ENCODE results near the gene EHD4.

EHD4 gene

GRCh38 chr15:42007386-42007785 is 35.0 kb upstream of the EHD4 start:
- Histone ChIP-seq H3K9ac (ENCODE audit: low read length) (no peak overlapping the region), H3K4me1 (ENCODE audit: control insufficient read depth, insufficient read depth, low read length) (no peaks in the 10 kb centered on the region), H3K27me3 (ENCODE audit: control insufficient read depth, insufficient read depth, low read length) (no peaks in the 10 kb centered on the region), H3K27ac (ENCODE audit: low read depth, low read length) (no peak overlapping the region), H3K4me3 (ENCODE audit: low read length) (no peak overlapping the region), H3K36me3 (ENCODE audit: control insufficient read depth, insufficient read depth, low read length) (no peaks in the 10 kb centered on the region)

GRCh38 chr15:42002333-42002732 is 30.0 kb upstream of the EHD4 start:
- Histone ChIP-seq H3K27me3 (ENCODE audit: control insufficient read depth, insufficient read depth, low read length) (no peaks in the 10 kb centered on the region), H3K36me3 (ENCODE audit: control insufficient read depth, insufficient read depth, low read length) (no peaks in the 10 kb centered on the region), H3K4me1 (ENCODE audit: control insufficient read depth, insufficient read depth, low read length) (no peaks in the 10 kb centered on the region), H3K4me3 (ENCODE audit: low read length) (no peak overlapping the region), H3K27ac (ENCODE audit: low read depth, low read length) (no peak overlapping the region), H3K9ac (ENCODE audit: low read length) (no peak overlapping the region)

DNA sequence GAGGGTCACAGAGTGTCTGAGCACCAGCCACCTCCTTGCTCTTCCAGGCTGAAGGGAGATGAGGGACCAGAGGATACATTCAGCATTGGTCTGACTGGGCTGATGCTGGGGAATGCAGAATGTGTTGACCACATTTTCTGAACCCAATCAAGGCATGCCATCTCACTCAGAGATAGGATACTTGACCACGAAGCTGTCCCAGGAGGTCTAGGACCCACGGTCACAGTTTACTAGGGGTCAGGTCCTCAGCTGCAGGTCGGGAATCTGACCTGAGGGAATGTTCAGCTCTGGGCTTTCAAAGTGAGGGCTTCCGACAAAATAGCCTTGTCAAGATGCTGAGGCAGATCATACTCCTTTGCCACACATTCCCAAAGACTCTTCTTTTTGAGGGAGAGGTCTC is 28.9 kb upstream of the EHD4 start:
- H3K36me3 ChIP-seq (ENCODE audit: control insufficient read depth, insufficient read depth, low read length) = no peaks in the 10 kb centered on the region
- no peak overlapping the region for H3K9ac ChIP-seq (ENCODE audit: low read length)
- no peaks in the 10 kb centered on the region for H3K4me1 ChIP-seq (ENCODE audit: control insufficient read depth, insufficient read depth, low read length)
- H3K27ac ChIP-seq (ENCODE audit: low read depth, low read length) = no peak overlapping the region
- no peaks in the 10 kb centered on the region for H3K27me3 ChIP-seq (ENCODE audit: control insufficient read depth, insufficient read depth, low read length)
- H3K4me3 ChIP-seq (ENCODE audit: low read length) = no peak overlapping the region

DNA sequence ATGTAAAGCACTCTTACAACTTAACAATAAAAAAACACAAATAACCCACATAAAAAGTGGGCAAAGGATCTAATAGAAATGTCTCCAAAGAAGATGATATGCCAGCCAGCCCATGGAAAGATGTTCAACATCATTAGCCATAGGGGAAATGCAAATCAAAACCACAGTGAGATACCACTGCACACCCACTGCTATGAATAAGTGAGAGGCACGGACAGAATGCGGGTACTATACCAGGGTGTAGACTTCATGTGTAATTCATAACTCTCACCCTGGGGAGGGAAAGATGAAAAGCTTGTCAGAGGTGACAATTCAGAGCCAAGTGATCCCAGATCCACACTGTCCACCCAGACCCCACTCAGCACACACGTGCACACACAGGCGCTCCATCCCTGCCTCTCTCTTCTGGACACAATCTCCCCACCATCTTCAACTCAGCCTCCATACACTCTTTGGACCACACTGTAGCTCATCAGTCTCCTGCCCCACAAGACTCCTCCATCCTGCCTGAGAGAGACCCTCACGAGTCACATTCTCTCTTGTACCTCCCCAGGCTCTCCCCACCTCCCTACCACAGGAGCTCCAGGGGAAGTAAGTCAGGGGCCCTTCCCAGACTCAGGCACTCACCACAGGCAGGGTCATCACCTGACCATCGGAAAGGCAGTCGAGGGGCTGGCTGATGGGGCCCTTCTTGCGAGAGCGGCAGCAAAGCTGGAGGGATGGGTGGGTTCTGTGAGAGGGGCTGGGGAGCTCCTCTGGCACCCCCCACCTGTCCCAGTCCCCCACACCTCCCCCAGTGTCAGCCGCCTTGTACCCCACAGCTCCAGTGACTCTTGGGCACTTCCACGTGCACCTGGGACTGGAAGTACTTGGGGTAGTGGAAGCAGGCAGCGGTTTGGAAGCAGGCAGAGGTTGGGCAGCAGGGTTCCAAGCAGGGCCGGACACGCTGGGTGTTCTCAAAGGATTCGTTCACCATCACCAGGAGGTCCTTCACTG is 27.2 kb upstream of the EHD4 start:
- Histone ChIP-seq H3K27ac (ENCODE audit: low read depth, low read length) (no peak overlapping the region), H3K27me3 (ENCODE audit: control insufficient read depth, insufficient read depth, low read length) (no peaks in the 10 kb centered on the region), H3K36me3 (ENCODE audit: control insufficient read depth, insufficient read depth, low read length) (no peaks in the 10 kb centered on the region), H3K4me1 (ENCODE audit: control insufficient read depth, insufficient read depth, low read length) (no peaks in the 10 kb centered on the region), H3K4me3 (ENCODE audit: low read length) (no peak overlapping the region), H3K9ac (ENCODE audit: low read length) (no peak overlapping the region)

- H3K4me1 ChIP-seq (ENCODE audit: control insufficient read depth, insufficient read depth, low read length) = no peaks in the 10 kb centered on the region
- no peaks in the 10 kb centered on the region for H3K27me3 ChIP-seq (ENCODE audit: control insufficient read depth, insufficient read depth, low read length)
- H3K27ac ChIP-seq (ENCODE audit: low read depth, low read length) = no peak overlapping the region
- H3K36me3 ChIP-seq (ENCODE audit: control insufficient read depth, insufficient read depth, low read length) = no peaks in the 10 kb centered on the region
- no peak overlapping the region for H3K4me3 ChIP-seq (ENCODE audit: low read length)
- H3K9ac ChIP-seq (ENCODE audit: low read length) = no peak overlapping the region
Measured at GRCh38 chr15:41997845-41998244, 25.5 kb upstream of the EHD4 start.

GRCh38 chr15:41996921-41997592 is 24.7 kb upstream of the EHD4 start:
- Histone ChIP-seq H3K36me3 (ENCODE audit: control insufficient read depth, insufficient read depth, low read length) (no peaks in the 10 kb centered on the region), H3K9ac (ENCODE audit: low read length) (no peak overlapping the region), H3K27ac (ENCODE audit: low read depth, low read length) (no peak overlapping the region), H3K4me1 (ENCODE audit: control insufficient read depth, insufficient read depth, low read length) (no peaks in the 10 kb centered on the region), H3K27me3 (ENCODE audit: control insufficient read depth, insufficient read depth, low read length) (no peaks in the 10 kb centered on the region), H3K4me3 (ENCODE audit: low read length) (no peak overlapping the region)

DNA sequence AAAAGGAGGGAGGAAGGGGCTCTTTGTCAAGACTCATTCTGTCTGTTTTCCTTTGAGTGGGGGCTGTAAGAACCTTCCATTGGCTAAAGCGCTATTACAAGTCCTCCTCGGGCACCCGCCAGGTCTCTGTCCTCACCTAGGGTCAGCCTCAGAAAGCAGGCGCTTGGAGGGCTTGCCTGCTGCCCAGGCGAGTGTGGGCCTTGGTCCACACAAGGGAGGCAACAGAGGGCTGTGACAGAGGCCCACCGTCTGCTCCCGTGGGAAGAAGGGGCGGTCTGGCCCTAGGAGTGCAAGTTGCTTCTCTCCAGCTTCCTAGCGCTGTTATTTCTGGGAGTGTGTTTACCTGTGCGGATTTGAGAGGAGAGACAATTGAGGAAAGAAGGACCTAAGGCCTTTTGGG is 24.0 kb upstream of the EHD4 start:
- Histone ChIP-seq H3K27me3 (ENCODE audit: control insufficient read depth, insufficient read depth, low read length) (no peaks in the 10 kb centered on the region), H3K36me3 (ENCODE audit: control insufficient read depth, insufficient read depth, low read length) (no peaks in the 10 kb centered on the region), H3K9ac (ENCODE audit: low read length) (no peak overlapping the region), H3K4me3 (ENCODE audit: low read length) (no peak overlapping the region), H3K4me1 (ENCODE audit: control insufficient read depth, insufficient read depth, low read length) (no peaks in the 10 kb centered on the region), H3K27ac (ENCODE audit: low read depth, low read length) (no peak overlapping the region)

DNA sequence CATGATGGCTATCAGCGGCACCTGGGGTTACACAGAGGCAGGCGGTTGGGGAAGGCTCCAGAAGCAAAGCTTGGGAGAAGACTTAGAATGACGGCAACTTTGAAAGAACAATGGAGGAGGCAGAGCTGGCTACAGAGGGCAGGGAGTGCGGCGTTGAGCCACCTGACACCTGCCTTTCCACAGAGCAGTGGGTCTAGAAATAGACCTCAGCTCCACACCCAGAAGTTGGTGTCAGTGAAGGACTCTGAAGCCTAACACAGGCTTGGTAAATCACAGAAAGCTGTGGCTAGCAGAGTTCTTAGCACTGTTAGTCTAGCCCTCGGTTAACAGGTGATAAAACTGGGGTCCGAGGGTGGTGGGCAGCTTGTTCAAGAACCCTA is 23.1 kb upstream of the EHD4 start:
- Histone ChIP-seq H3K27ac (ENCODE audit: low read depth, low read length) (no peak overlapping the region), H3K9ac (ENCODE audit: low read length) (no peak overlapping the region), H3K4me1 (ENCODE audit: control insufficient read depth, insufficient read depth, low read length) (no peaks in the 10 kb centered on the region), H3K4me3 (ENCODE audit: low read length) (no peak overlapping the region), H3K27me3 (ENCODE audit: control insufficient read depth, insufficient read depth, low read length) (no peaks in the 10 kb centered on the region), H3K36me3 (ENCODE audit: control insufficient read depth, insufficient read depth, low read length) (no peaks in the 10 kb centered on the region)

GRCh38 chr15:41994772-41995475 is 22.6 kb upstream of the EHD4 start:
- no peaks in the 10 kb centered on the region for H3K27me3 ChIP-seq (ENCODE audit: control insufficient read depth, insufficient read depth, low read length)
- no peaks in the 10 kb centered on the region for H3K4me1 ChIP-seq (ENCODE audit: control insufficient read depth, insufficient read depth, low read length)
- no peak overlapping the region for H3K9ac ChIP-seq (ENCODE audit: low read length)

GRCh38 chr15:41994171-41994650 is 21.9 kb upstream of the EHD4 start:
- Histone ChIP-seq H3K4me3 (ENCODE audit: low read length) (no peak overlapping the region), H3K36me3 (ENCODE audit: control insufficient read depth, insufficient read depth, low read length) (no peaks in the 10 kb centered on the region), H3K4me1 (ENCODE audit: control insufficient read depth, insufficient read depth, low read length) (no peaks in the 10 kb centered on the region), H3K9ac (ENCODE audit: low read length) (no peak overlapping the region), H3K27me3 (ENCODE audit: control insufficient read depth, insufficient read depth, low read length) (no peaks in the 10 kb centered on the region), H3K27ac (ENCODE audit: low read depth, low read length) (no peak overlapping the region)

More at GRCh38 chr15:41994772-41995475, 22.6 kb upstream of the EHD4 start:
- no peak overlapping the region for H3K27ac ChIP-seq (ENCODE audit: low read depth, low read length)
- H3K4me3 ChIP-seq (ENCODE audit: low read length) = no peak overlapping the region
- no peaks in the 10 kb centered on the region for H3K36me3 ChIP-seq (ENCODE audit: control insufficient read depth, insufficient read depth, low read length)

DNA sequence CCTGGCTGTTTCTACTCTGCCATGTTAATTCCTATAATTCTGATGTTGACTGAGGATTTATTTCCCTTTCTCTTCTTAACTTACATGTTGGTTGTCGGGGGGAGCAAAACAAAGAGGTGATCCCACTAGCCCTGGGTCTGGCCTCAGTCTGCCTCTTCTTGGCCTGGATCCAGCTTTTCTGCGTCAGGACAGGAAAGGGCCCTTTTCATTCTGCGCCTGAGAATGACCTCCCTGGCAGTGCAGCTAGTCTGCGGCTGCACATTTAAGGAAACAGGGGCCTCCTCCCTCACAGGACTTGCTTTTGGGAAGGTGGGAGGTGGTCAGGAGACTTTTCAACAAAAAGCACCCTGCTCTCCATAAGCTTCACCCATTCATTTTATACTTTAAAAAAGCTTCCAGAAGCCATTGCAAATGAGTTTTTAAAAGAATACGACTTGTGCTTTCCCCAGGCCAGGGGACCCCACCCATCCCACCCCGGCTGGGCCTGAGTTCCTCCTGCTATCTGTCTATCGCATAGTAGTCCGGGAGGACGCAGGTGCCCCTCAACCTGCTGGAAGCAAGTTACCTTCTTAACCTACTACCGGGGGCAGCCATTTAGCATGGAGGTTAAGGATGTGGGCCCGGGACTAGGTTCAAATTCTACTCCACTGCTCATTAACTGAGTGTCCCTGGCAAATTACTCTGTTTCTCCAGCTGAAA is 21.3 kb upstream of the EHD4 start:
- no peak overlapping the region for H3K9ac ChIP-seq (ENCODE audit: low read length)
- no peaks in the 10 kb centered on the region for H3K27me3 ChIP-seq (ENCODE audit: control insufficient read depth, insufficient read depth, low read length)
- H3K36me3 ChIP-seq (ENCODE audit: control insufficient read depth, insufficient read depth, low read length) = no peaks in the 10 kb centered on the region
- no peaks in the 10 kb centered on the region for H3K4me1 ChIP-seq (ENCODE audit: control insufficient read depth, insufficient read depth, low read length)
- H3K4me3 ChIP-seq (ENCODE audit: low read length) = no peak overlapping the region
- no peak overlapping the region for H3K27ac ChIP-seq (ENCODE audit: low read depth, low read length)

DNA sequence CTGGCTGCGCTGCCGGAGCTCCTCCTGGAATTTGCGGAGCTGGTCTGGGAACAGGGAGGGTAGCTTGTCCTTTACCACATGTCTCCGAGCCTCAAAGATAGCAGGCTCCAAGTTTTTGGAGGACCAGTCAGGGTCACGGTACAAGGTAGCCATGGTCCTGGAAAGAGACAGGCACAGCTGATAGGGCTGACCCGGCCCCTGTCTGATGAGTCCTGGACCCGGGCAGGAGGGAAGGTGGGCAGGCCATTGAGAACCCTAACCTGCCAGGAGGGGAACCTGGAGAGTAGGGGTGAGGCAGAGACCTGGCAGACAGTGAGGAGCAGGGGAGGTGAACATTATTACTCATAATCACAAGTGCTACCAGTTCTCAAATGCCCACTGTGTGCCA is 20.4 kb upstream of the EHD4 start:
- no peak overlapping the region for H3K27ac ChIP-seq (ENCODE audit: low read depth, low read length)
- H3K9ac ChIP-seq (ENCODE audit: low read length) = no peak overlapping the region
- H3K4me3 ChIP-seq (ENCODE audit: low read length) = no peak overlapping the region
- no peaks in the 10 kb centered on the region for H3K4me1 ChIP-seq (ENCODE audit: control insufficient read depth, insufficient read depth, low read length)
- H3K27me3 ChIP-seq (ENCODE audit: control insufficient read depth, insufficient read depth, low read length) = no peaks in the 10 kb centered on the region
- H3K36me3 ChIP-seq (ENCODE audit: control insufficient read depth, insufficient read depth, low read length) = no peaks in the 10 kb centered on the region

Data from rectal smooth muscle tissue (tissue), 1 donor.